GM12875 (cell line): Measurements from ENCODE around the gene GNPAT.
A peak's percentile ranks its signal among the peaks of the same experiment; 100 is the strongest.

Source experiments
- H3K4me3 ChIP-seq: one replicate; pipeline ENCODE4 v1.5.1; 2011; ENCODE audit warnings: low read depth, low read length, control low read depth
- TF ChIP-seq, protein P1 (sequence below): IDR thresholded peaks from 2 replicates; pipeline ENCODE4 v1.5.1; 2011; ENCODE audit warnings: low read depth, mild to moderate bottlenecking, control low read depth, inconsistent platforms, low read length, moderate library complexity, borderline replicate concordance; ENCODE audit not compliant: insufficient read depth

GNPAT gene

DNA sequence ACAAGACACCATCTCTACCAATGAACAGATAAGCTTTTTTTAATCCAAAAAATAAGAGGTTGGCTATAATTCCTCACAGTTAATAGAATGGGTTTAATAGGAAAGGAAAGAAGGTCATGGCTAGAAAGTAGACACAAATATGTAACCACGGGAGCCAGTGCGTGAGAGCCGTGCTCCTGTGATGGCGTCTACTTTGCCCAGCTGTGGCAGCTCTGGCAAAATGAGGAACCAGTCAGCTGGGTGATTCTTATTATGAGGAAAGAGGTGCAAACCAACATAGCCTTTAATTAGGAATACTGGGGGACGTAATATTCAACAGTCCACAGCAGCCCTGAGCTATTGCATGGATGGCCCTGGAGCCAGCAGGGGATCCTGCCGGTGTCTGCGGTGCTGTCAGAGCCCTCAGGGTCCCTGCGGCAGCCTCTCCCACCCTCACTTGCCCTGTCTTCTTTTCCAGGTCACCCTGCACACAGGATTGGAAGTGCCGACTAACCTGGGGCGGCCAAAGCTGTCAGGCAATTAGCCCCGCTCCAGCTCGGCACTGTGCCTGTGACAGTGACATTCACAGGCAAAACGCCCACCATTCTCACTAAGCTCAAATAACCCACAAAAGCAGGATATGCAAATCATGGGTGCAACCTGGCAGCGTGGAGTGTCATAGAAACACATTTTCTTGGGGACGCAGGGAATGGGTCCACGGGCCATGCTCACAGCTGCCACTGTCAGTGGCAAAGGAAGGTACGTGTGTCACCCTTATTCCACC is 25.9 kb upstream of the GNPAT start:
- TF ChIP-seq, protein P1, sequence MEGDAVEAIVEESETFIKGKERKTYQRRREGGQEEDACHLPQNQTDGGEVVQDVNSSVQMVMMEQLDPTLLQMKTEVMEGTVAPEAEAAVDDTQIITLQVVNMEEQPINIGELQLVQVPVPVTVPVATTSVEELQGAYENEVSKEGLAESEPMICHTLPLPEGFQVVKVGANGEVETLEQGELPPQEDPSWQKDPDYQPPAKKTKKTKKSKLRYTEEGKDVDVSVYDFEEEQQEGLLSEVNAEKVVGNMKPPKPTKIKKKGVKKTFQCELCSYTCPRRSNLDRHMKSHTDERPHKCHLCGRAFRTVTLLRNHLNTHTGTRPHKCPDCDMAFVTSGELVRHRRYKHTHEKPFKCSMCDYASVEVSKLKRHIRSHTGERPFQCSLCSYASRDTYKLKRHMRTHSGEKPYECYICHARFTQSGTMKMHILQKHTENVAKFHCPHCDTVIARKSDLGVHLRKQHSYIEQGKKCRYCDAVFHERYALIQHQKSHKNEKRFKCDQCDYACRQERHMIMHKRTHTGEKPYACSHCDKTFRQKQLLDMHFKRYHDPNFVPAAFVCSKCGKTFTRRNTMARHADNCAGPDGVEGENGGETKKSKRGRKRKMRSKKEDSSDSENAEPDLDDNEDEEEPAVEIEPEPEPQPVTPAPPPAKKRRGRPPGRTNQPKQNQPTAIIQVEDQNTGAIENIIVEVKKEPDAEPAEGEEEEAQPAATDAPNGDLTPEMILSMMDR = no peak
- H3K4me3 ChIP-seq = peak overlapping the region; percentile 23

- no peak overlapping the region for H3K4me3 ChIP-seq
- TF ChIP-seq, protein P1 = no peak
Measured at GRCh38 chr1:231215681-231216385, 25.2 kb upstream of the GNPAT start.

GRCh38 chr1:231216498-231216897 is 24.5 kb upstream of the GNPAT start:
- TF ChIP-seq, protein P1 = no peak
- H3K4me3 ChIP-seq = no peak overlapping the region

- TF ChIP-seq, protein P1 = no peak
- no peak overlapping the region for H3K4me3 ChIP-seq
Measured at GRCh38 chr1:231217056-231217455, 24.0 kb upstream of the GNPAT start.

- no peak overlapping the region for H3K4me3 ChIP-seq
- TF ChIP-seq, protein P1 = no peak
Measured at GRCh38 chr1:231218078-231218477, 22.9 kb upstream of the GNPAT start.

GRCh38 chr1:231219422-231220401 is 21.3 kb upstream of the GNPAT start:
- TF ChIP-seq, protein P1 = no peak
- no peak overlapping the region for H3K4me3 ChIP-seq
